ENCODE measurements around the gene SSNA1. TPM values are rescaled to one million over a fixed set of nuclear protein-coding genes. Genes with fewer than 3 reads are reported as not detected.

SSNA1 gene
- total and polyA plus RNA-seq, 2 experiments from 2014 or later = 82.2 to 128 TPM

GRCh38 chr9:137193771-137194170 lies 5.3 kb downstream of the SSNA1 start:
- Histone ChIP-seq H3K27ac (peak overlapping the region; percentile 34), H3K4me1 (ENCODE audit: insufficient read depth) (peaks cover 47% of the 10 kb centered on the region), H2AFZ (no peak overlapping the region), H4K20me1 (ENCODE audit: insufficient read depth, poor library complexity, severe bottlenecking) (peaks cover 70% of the 10 kb centered on the region), H3K36me3 (replicated peaks; ENCODE audit: insufficient read depth, low read depth) (no peaks in the 10 kb centered on the region), H3K9me2 (replicated peaks; ENCODE audit: insufficient read depth) (no peaks in the 10 kb centered on the region), H3K4me3 (no peak overlapping the region), H3K27me3 (no peaks in the 10 kb centered on the region), H3K4me2 (peak overlapping the region; percentile 99), H3K79me2 (peaks cover 94% of the 10 kb centered on the region), H3K9me3 (ENCODE audit: low read depth) (no peaks in the 10 kb centered on the region)
- TF ChIP-seq EZH2phosphoT487 (IDR thresholded peaks at IDR 0.05; ENCODE audit: low read depth, severe bottlenecking, unreplicated experiment) = no peak
- TF ChIP-seq CTCF (IDR thresholded peaks at IDR 0.05; ENCODE audit: poor library complexity) = no peak
- TF ChIP-seq EZH2 (IDR thresholded peaks at IDR 0.05; ENCODE audit: borderline replicate concordance) = no peak
- 96% methylated on average over 13 of the region's 14 CpGs for WGBS (ENCODE audit: low lambda C conversion rate, missing lambda C conversion rate)
- no peak for DNase-seq (ENCODE audit: low spot score)

- H3K4me2 ChIP-seq = peak overlapping the region; percentile 99
- H3K27me3 ChIP-seq = no peaks in the 10 kb centered on the region
- H3K9me3 ChIP-seq (ENCODE audit: low read depth) = no peaks in the 10 kb centered on the region
- H3K36me3 ChIP-seq (replicated peaks; ENCODE audit: insufficient read depth, low read depth) = no peaks in the 10 kb centered on the region
- no peaks in the 10 kb centered on the region for H3K9me2 ChIP-seq (replicated peaks; ENCODE audit: insufficient read depth)
- H3K79me2 ChIP-seq = peaks cover 99% of the 10 kb centered on the region
- peaks cover 73% of the 10 kb centered on the region for H4K20me1 ChIP-seq (ENCODE audit: insufficient read depth, poor library complexity, severe bottlenecking)
- peak; percentile 65 for DNase-seq (ENCODE audit: low spot score)
- H3K27ac ChIP-seq = peak overlapping the region; percentile 58
- peaks cover 53% of the 10 kb centered on the region for H3K4me1 ChIP-seq (ENCODE audit: insufficient read depth)
- H2AFZ ChIP-seq = no peak overlapping the region
- no peak for TF ChIP-seq EZH2 (IDR thresholded peaks at IDR 0.05; ENCODE audit: borderline replicate concordance)
- TF ChIP-seq EZH2phosphoT487 (IDR thresholded peaks at IDR 0.05; ENCODE audit: low read depth, severe bottlenecking, unreplicated experiment) = no peak
- TF ChIP-seq CTCF (IDR thresholded peaks at IDR 0.05; ENCODE audit: poor library complexity) = no peak
- WGBS (ENCODE audit: low lambda C conversion rate, missing lambda C conversion rate) = 83% methylated on average over 13 of the region's 16 CpGs
- no peak overlapping the region for H3K4me3 ChIP-seq
These were observed 5.9 kb downstream of the SSNA1 start for GRCh38 chr9:137194388-137194787.

DNA sequence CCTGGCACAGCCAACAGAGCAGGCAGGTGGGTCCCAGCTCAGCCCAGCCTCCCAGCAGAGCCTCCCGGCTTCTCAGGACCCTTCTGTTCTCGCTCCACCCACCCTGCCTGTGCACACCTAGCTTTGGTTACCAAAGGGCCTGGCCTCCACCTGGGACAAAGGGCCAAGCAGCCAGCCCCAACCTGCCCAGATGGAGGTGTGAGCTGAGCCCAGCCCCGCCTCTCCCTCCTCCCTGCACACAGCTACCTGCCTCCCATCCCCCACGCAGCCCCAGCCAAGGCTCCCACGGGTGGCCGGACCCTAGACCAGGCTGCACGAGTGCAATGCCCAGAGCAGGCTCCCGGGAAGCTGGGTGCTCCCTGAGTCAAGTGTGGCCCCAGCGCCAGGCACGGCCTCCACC lies 6.4 kb downstream of the SSNA1 start:
- Histone ChIP-seq H3K27ac (peak overlapping the region; percentile 58), H3K4me1 (ENCODE audit: insufficient read depth) (peaks cover 52% of the 10 kb centered on the region), H3K4me2 (peak overlapping the region; percentile 99), H4K20me1 (ENCODE audit: insufficient read depth, poor library complexity, severe bottlenecking) (peaks cover 73% of the 10 kb centered on the region), H3K79me2 (peaks cover 99% of the 10 kb centered on the region), H3K4me3 (no peak overlapping the region), H3K9me2 (replicated peaks; ENCODE audit: insufficient read depth) (no peaks in the 10 kb centered on the region), H3K9me3 (ENCODE audit: low read depth) (no peaks in the 10 kb centered on the region), H3K27me3 (no peaks in the 10 kb centered on the region), H2AFZ (no peak overlapping the region), H3K36me3 (replicated peaks; ENCODE audit: insufficient read depth, low read depth) (no peaks in the 10 kb centered on the region)
- WGBS (ENCODE audit: low lambda C conversion rate, missing lambda C conversion rate) = 78% methylated on average over 9 of the region's 10 CpGs
- TF ChIP-seq CTCF (IDR thresholded peaks at IDR 0.05; ENCODE audit: poor library complexity) (no peak), EZH2phosphoT487 (IDR thresholded peaks at IDR 0.05; ENCODE audit: low read depth, severe bottlenecking, unreplicated experiment) (no peak), EZH2 (IDR thresholded peaks at IDR 0.05; ENCODE audit: borderline replicate concordance) (no peak)
- peak; percentile 38 for DNase-seq (ENCODE audit: low spot score)

All from hepatocyte (in vitro differentiated cells).